Retina (tissue), 1 donor: ENCODE results near the gene BTBD7.

Experiments
- DNase-seq: peaks from one replicate; pipeline ENCODE4 v3.0.0-alpha.2; 2016

BTBD7 gene

DNA sequence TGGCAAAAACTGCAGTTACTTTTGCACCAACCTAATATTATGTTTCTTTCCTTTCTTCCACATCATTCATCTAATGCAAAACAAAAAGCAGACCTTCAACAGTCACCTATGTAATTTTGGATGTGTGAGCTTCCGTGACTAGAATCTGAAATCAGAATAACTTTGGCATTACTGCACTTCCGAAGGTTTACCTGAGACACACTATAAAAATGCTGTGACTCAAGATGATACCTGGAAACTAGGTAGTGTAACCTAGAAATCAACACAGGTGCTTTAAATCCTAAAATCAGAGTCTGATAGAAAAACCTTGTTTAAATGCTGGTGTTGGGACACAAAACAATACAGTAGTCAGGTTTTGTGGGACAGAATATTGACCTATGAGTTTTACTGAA is 2.2 kb downstream of the BTBD7 start:
- no peak for DNase-seq

DNA sequence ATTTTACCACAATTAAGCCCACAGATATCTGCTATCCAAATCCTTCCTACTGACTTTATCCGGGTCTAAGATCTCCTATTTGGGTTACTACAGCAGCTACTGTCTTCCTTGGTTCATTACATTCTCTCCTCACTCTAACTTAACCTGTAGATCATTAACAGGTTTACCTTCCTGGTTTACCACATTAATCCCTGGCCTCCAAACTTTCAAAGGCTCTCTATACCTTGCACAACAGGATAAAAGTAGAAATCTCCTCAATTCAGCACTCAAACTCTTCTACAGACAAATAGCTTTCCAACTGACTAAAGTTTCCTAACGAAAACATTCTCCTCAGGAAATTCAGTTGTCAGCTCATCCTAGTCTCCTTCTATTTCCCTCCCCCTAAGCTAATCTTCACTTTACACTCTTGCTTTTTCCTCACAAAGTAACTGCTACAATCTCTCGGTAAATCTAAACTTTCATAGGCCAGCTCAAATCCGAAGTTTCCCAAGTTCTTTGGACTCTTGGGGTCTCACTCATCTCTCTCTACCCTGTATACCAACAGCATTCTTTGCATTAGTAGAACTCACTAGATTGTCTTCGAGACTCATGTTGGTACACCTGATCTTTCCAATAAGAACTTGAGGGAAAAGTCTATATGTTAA is 2.7 kb downstream of the BTBD7 start:
- no peak for DNase-seq

DNA sequence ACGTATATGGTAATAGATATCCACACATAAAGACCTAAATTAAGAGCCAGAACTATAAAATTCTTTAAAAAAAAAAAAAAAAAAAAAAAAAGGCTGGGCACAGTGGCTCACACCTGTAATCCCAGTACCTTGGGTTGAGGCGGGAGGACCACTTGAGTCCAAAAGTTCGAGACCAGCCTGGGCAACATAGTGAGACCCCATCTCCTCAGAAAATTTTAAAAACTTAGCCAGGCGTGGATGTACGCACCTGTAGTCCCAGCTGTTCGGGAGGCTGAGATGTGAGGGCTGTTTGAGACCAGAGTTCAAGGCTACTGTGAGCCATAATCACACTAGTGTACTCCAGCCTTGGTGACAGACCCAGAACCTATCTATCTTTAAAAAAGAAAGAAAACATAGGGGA is 4.3 kb downstream of the BTBD7 start:
- no peak for DNase-seq

DNA sequence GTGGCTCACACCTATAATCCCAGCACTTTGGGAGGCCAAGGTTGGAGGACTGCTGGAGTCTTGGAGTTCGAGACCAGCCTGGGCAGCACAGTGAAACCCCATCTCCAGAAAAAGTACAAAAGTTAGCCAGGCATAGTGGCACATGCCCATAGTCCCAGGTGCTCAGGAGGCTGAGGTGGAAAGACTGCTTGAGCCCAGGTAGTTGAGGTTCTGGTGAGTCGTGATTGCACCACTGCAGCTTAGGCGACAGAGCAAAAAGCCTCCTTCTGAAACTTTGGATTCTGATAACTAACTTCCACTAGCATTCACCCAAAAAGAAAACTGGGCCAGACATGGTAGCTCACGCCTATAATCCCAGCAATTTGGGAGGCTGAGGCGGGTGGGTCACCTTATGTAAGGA is 6.6 kb downstream of the BTBD7 start:
- DNase-seq = no peak

DNA sequence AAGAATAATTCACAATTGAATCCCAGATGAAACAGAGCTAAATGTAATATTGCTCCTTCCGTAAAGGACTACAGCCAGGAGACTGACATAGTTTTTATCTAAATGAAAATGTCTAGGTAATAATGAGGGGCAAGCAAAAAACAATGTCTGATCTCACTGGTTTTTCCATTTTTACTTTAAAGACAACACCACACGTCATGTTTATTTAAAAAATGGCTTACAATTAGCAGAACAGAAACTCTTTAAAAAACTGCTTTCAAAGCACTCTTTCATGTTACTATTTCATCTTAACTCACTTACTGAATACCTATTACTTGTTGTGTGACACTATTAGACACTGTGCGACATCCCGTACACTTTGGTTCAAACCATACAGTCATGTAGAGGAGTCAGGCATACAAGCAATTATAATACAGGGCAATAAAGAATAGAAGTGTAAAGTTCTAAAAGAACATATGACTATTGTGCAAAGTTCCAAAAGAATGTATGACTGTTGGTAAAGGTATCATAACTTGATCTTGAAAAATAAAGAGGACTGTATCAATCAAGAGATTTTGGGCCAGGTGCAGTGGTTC is 9.1 kb downstream of the BTBD7 start:
- DNase-seq = no peak

DNA sequence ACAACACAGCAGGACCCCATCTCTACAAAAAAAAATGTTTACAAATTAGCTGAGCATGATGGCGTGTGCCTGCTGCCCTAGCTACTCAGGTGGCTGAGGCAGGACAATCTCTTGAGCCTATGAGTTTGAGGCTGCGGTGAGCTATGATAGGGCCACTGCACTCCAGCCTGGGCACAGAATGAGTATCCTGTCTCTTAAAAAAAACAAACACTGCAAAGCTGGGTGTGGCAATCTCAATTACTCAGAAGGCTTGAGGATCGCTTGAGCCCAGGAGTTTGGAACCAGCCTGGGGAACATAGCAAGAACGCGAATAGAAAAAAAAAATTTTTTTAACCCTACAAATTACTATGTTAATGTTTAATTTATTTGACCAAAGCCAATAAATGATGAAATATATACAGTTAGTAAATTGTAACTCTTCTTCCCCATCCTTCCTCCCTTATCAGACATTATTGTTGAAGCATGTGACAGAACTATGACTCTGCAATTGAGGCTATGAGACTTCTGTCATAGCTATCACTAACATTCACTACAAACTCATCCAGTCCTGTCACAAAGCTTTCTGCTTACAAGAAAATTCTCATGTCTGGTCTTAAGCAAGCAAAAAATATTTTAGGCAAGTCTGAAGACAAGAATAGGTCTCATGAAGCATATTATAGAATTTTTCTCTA is 9.8 kb downstream of the BTBD7 start:
- DNase-seq = no peak

DNA sequence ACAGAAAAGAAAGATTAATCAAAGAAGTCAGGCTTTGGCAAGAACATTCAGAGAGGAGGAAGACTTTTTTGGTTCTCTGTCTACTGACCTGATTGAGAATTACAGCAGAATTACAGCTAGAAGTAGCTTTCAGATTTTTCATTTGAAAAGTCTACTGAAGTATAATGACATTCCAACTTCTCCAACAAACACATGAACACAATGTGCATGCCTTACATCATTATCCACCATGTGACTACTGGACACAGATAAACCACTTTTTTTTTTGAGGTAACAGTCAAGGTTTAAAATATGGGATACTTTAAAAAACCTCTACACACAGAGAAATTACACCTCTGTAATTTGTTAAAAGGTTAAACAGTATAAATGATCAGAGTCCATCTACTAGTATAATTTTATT is 12.3 kb downstream of the BTBD7 start:
- no peak for DNase-seq

DNA sequence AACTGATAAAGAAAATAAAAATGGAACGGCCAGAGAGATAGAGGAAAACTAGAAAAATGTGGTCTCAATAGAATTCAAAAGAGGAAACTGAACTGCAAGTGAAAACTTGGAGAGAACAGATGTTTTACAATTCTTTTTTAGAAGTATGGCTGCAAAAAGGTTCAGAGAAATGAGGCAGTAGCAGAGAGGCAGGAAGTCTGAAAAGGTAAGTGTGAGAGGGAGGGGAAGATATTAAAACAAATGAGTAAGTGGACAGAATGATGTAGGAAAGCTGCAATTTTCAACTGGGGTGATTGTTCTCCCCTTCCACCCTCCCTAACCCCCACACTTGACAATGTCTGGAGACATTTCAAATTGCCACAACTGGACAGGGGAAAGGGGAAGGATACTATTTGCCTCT is 12.9 kb downstream of the BTBD7 start:
- no peak for DNase-seq

DNA sequence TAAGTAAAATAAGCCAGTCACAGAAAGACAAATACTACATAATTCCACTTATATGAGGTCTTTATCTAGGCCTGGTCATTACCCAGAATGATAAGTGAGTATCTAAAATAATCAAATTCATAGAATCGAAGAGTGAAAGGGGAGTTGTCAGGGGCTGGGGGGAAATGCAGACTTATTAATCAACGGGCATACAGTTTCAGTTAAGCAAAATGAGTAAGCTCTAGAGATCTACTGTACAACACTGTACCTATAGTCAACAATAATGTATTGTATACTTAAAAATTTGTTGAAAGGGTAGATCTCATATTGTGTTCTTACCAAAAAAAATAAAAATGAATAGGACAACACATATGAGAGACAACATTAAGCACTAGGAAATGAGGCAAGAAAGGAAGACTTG is 13.3 kb downstream of the BTBD7 start:
- DNase-seq = no peak

DNA sequence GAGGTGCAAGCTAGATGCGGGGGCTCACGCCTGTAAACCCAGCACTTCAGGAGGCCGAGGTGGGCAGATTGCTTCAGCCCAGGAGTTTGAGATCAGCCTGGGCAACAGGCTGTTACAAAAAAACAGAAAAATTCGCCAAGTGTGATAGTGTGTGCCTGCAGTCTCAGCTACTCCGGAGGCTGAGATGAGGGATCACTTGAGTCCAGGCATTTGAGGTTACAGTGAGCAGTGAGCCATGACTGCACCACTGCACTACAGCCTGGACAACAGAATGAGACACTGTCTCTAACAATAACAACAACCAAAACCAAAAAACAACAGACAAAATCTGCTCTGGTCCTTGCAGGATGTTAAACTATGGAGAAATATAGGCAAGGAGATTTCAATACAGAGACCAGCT is 13.9 kb downstream of the BTBD7 start:
- DNase-seq = no peak

DNA sequence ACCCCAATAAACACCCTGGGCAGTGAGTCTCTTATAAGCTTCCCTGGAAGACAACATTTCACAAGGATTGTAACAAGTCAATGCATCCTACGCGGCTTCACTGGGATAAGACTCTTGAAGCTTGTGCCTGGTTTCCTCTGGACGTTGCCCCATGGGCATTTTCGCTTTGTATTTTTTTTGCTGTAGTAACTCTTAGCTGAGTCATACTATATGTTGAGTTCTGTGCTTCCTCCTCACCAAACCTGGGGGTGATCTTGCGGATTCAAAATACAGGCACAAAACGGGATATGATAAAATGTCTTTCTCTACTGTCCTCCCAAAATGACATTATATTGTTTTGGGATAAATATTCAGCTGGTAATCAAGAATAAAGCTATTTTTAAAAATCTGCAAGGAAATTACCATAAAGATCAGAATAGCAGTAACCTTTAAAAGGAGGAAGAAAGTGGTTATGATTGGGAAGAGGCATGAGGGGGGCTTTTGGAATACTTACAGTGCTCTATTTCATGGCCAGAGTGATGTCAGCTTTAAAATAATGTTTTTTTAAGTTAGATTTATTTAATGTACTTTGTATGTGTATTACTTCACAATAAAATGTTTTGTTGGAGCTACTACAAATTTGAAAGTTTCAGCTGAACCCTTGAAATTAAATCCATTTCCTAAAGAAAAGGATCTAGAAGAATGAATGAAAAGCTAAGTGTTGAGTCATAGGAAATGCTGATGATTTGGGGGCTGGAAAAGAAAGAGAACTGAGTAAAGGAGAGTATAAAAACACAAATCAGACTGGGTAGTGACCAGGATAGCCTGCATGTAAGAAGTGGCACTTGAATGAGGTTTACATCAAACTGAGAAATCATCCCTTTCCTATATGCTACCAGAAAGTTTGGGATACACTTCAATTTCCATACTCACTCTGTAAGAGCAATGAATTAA is 14.7 kb downstream of the BTBD7 start:
- DNase-seq = no peak

DNA sequence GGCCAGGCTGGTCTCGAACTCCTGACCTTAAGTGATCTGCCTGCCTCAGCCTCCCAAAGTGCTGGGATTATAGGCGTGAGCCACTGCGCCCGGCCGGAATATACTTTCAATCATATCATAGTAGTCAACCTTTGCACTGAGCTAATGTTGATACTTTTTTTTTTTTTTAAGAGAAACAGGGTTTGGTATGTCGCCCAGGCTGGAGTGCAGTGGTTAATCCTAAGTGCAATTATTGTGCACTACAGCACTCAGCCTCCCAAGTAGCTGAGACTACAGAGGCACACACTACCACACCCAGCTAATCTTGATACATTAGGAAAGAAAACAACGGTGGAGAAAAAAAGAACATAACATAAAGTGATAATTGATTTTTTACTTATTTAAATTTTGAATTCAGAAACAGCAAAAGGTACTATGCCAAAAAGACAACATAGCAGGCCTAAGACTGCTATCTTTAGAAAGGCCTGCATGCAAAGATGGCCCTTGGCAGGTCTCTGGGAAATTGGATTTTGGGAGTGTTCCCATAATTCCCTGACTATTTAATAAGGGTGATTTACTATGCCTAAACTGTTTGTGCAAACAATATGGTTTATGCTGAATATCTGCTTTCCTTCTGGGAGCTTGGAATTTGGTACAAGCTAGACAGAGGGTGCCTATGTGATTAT is 15.5 kb downstream of the BTBD7 start:
- DNase-seq = no peak

DNA sequence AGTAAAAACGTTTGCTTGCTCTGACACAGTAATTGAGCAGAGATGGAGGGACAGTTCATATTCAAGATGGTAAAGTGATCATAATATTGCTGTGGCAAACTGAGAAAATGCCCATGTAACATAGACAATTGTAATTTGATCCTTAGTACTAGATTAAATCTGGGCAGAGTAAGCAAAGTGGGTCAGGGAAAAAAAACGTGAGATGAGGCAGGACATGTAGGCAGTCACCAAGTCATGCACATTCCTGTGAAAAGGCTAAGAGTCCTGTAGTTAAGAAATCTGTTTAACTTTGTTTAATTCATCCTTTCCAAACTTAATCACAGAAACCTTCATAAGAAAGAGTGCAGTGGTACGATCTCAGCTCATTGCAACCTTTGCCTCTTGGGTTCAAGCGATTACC is 16.1 kb downstream of the BTBD7 start:
- DNase-seq = no peak

DNA sequence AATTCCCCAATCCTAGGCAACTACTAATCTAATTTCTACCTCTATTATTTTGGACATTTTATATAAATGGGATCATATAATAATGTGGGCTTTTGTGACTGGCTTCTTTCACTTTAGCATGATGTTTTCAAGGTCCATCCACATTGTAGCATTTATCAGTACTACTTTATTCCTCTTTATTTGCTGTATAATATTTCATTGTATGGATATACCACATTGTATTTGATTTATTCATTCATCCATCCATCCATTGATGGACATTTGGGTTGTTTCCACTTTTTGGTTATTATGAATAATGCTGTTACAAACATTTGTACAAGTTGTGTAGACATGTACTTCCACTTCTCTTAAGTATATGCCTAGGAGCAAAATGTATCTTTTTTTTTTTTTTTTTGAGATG is 17.3 kb downstream of the BTBD7 start:
- no peak for DNase-seq

DNA sequence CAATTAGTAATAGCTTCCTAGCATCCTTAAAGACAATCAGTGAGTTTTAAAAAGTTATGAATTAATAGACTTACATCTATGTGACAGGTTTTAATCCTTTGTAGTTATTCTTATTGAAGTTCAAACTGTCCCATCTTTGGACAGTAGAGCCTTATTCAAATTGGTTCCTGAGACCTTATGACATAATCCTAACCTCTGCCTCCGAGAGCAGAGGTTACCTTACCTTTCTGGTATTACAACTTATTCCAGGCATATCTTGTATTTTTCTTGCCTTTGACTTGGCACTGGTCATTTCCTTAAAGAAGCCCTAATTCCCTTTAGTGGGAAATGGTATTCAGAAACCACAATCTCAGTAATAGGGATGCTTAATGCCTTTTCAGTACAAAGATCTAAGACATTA is 21.8 kb downstream of the BTBD7 start:
- no peak for DNase-seq

DNA sequence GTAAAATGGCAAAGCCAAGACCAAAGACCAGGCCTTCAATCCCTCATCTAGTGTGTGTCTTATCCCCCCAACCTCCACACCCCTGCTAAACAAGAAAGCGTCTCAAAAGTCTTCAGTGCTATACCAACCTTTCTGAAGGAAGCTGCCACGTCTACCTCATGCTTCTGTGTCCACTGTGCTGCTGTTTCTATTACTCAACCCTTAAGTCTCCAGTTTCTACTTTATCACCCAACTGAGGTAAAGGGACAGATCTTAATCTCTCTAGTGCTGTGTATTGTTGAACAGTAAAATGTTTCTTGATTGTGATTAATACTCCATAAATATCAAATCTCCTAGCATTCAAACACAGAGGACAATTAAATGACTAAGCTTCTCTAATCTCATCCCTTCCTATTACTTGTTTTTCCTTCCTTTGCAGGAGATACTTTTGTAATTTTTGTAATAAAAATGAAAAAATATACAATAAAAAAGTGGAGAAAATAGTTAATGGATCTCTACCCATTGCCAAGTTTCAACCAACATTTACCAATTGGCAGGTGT is 23.3 kb downstream of the BTBD7 start:
- DNase-seq = no peak

DNA sequence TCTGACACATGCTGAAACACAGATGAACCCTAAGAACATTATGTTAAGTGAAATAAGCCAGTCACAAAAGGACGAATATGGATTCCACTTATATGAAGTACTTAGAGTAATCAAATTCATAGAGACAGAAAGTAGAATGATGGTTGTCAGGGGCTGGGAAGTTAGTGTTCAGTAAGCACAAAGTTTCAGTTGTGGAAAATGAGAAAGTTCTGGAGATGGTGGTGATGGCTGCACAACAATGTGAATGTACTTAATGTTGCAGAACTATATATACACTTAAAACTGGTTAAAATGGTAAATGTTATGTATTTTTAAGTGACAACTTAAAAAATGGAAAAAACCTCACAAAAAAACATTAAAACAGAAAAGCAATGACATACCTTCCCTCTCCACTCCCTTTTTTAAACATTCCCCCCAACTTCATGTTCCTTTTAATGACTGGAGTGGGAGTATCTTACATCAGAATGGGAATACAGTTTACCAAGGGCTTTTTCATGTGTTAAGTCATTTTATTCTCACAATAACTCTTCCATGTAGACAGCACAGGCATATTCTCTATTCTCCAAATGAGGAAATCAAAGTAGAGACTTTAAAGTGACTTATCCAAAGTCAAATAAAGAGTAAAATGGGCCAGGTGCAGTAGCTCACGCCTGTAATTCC is 24.0 kb downstream of the BTBD7 start:
- DNase-seq = no peak

DNA sequence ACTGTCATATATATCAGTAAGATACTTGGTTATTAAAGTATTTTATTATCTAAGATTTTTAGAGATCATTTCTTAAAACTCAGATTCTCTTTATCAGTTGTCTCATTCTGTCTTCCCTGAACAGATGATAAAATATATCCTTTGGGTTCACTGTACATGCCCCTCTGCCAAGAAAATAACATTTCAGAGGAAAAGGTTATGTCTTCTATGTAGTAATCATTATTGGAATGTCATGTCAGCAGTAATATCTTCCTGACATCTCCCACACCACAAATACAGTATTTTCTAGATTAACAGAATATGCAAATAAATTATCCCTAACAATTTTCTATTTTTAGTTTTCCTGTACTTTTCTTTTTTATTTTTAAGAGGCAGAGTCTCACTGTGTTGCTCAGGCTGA is 26.0 kb downstream of the BTBD7 start:
- no peak for DNase-seq

DNA sequence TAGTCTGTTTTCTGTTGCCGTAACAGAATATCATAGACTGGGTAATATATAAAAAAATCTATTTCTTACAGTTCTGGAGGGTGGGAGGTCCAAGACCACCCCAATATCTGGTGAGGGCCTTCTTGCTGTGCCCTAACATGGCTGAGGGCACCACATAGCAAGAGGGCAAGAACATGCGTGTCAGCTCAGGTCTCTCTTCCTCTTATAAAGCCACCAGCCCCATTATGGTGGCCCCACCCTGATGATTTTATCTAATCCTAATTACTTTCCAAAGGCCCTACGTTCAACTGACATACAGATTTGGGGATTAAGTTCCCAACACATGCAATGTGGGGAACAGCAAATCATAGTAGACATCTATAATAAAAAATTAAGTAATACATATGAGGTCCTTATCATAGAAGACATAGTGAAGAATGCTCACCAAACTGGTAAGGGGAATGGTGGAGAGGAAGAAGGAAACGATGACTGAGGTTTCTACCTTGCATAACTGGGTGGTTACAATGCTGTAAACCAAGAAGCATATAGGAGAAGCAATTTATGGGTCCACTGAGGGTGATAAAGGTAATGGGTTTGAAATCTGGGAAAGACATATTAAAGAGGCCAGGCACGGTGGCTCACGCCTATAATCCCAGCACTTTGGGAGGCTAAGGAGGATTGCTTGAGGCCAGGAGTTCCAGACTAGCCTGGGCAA is 27.0 kb downstream of the BTBD7 start:
- no peak for DNase-seq

DNA sequence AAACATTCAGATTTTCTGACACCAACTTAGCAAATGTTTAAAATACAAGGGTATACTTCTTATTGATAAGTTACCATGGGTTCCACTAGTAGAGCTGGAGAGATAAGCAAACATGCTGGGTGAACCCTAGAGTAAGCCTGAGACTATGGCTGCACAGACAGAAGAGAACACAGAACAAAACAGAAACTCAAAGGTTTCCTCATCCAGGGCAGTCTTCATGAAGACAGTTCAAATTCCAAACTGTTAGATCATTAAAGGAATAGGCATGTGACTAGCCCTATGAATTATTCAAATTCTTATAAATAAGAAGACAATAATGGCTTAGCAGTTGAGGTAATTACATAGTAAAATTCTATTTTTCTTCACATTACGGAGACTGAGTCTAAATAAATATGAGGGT is 28.1 kb downstream of the BTBD7 start:
- no peak for DNase-seq

DNA sequence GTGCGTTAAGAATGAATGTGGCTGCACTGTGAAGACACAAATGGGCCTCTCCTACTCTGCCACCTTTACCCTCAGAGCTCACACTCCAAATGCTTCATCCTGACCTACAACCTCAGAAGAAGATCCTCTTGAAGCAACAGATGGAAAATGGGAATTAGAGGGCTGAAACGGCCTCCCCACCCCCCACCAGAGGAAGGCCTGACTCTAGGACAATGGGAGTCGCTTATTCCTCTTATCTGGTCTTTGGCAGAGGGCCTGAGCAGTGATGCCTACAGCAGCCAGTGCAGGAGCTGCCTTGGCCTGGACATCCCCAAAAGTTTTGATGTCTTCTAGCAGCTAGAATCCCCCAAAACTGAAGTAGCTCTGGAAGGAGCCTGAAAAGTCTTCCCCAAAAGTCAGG is 29.2 kb downstream of the BTBD7 start:
- DNase-seq = peak; percentile 11
